22Rv1 (cell line): Measurements from ENCODE around the gene ATP8B2.

Experiments
- CTCF ChIP-seq: fragments of 450-650 bp; IDR thresholded peaks from 2 replicates; pipeline ENCODE4 v1.5.1; 2017; ENCODE audit warnings: mild to moderate bottlenecking
- ZFX ChIP-seq: fragments of 450-650 bp; IDR thresholded peaks from 2 replicates; pipeline ENCODE4 v1.6.1; 2017; ENCODE audit warnings: antibody characterized with exemption, borderline replicate concordance

- TF ChIP-seq CTCF = no peak
- no peak for TF ChIP-seq ZFX
Observed at GRCh38 chr1:154360288-154360687, 35.0 kb downstream of the ATP8B2 start.
